Muscle of arm (tissue), 12 donors: ENCODE results near the gene PCDHGC5. TPM values are rescaled to one million over a fixed set of nuclear protein-coding genes. Genes with fewer than 3 reads are reported as not detected.

Experiments used
- DNase-seq: peaks from one replicate; pipeline ENCODE4 v3.0.0-alpha.2; 2013
- polyA plus RNA-seq, 12 donors: library from polyadenylated mRNA; unstranded; fragments of 120-200 nt; gene quantifications; one replicate each; pipeline ENCODE4 v1.2.1, GENCODE V29; 2013; ENCODE audit not compliant: insufficient read length in 12 of 12

Gene PCDHGC5
- polyA plus RNA-seq, 12 donors = 0.19 to 1.3 (median 0.71) TPM; not detected in 2

DNA sequence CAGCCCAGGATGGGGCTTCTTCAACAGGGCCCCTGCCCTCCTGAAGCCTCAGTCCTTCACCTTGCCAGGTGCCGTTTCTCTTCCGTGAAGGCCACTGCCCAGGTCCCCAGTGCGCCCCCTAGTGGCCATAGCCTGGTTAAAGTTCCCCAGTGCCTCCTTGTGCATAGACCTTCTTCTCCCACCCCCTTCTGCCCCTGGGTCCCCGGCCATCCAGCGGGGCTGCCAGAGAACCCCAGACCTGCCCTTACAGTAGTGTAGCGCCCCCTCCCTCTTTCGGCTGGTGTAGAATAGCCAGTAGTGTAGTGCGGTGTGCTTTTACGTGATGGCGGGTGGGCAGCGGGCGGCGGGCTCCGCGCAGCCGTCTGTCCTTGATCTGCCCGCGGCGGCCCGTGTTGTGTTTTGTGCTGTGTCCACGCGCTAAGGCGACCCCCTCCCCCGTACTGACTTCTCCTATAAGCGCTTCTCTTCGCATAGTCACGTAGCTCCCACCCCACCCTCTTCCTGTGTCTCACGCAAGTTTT is 23.6 kb downstream of the PCDHGC5 start:
- DNase-seq = peak; percentile 73

DNA sequence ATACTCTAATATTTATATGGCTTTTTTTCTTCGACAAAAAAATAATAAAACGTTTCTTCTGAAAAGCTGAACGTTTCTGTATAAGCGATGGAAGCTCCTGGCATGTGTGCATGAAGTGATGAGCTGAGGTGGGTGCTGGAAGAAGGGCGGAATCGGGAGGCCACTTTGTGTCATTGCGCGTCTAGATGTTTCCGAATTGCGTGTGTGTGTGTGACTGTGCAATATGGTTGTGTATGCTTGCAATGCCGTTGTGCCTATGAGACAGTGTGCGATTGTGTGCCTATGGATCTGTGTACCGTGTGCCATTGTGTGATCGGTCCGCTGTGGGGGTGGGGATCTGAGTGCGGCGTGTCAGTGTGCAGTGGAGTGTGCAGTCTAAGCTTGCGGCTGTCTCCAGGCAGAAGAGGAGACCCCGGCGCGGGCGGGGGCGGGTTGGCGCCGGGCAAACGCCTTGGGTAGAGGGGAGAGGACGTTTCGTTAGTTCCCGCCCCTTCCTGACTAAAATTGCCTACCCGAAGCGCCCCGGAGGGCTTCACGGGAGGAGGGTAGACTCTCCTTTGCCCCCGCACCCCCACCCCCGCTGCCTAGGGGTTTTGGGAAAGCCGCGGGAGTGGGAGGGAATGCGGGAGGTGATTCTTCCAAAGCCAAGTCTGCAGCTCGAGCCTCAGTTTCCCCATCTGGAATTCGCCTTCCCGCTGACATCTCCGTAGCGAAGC is 24.2 kb downstream of the PCDHGC5 start:
- DNase-seq = peak; percentile 69

DNA sequence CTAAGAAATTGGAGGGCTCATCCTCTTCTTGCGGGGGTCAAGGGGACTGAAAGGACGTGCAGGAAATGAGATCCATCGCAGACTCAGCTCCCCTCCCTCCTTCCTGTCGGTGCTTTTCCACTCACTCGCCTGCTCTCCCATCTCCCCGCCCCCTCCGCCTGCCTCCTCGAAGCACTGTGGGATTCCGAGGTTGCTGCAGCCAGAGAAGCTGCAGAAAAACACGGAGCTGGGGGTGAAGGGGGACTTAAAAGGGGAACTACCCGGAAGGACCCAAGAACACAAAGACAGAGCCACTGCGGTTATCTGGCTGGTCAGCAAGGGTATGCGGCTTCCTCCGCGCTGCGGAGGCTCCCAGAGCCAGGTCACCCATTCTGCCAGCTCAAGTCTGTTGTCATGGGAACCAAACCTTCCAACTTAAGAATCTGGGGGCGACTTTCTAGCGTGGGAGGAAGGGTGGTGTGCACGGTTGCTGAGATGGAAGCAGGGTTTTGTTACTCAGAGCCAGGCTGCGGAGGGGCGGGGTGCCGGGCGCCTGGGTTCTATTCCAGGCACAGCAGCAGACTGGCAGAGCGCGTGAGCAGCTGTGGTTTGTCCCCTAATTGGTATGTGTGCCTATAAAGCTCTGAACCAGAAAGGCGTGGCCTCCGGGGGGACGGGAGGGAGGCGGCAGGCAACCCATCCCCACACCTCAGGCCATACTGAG is 24.9 kb downstream of the PCDHGC5 start:
- DNase-seq = peak; percentile 88

DNA sequence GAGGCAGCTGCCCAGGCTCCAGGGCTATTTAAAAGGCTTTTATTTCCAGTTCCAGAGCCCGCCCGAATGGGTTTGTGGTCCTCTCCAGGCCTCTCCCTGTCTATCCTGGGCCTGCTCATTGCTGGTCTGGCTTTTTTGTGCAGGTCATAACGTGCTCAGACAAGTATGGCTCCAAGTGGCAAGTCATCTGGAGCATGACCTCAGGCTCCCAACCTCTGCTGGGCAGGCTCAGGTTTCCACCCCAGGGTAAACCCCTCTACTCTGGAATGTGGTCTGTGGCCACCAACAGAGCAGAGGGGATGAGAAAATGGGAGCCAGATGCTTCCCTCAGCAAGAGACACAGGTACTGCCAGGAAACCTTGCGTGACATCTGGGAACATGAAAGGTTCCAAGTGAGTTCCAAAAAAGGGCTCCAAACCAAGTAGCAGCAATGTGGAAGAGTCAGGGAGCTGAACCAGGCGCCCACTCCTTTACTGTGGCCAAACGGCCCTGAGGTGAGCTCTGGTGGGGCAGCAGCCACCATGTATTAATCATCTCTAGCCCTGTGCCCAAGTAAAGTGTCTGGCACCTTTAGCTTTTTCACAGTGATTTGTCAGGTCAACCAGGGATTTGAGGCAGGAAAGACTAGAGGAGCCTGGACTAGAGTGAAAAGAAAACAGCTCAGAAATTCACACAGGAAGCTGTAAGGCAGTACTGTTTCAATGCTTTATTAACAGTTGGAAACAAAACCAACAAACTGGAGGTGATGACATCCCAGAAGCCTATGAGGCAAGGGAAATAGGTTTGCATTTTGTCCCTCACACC is 25.7 kb downstream of the PCDHGC5 start:
- peak; percentile 48 for DNase-seq

DNA sequence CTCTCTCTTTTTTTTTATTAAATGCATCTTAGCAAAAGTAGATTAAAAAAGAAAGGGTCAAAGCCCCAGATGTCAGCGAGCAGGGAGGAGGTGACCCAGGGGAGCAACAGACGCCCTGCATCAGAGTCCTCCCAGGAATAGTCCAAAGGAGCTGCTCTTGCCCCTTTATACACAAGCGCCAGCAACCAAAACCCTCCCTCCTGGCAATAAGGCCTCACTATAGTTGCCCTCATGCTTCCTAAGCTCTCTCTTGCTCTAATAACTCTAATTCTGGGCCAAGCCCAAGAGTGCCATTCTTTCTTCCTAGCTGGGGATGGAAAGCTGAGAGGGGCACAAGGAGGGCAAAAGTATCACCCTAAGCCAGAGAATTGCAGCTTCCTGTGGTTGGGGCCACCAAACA is 26.3 kb downstream of the PCDHGC5 start:
- DNase-seq = no peak

DNA sequence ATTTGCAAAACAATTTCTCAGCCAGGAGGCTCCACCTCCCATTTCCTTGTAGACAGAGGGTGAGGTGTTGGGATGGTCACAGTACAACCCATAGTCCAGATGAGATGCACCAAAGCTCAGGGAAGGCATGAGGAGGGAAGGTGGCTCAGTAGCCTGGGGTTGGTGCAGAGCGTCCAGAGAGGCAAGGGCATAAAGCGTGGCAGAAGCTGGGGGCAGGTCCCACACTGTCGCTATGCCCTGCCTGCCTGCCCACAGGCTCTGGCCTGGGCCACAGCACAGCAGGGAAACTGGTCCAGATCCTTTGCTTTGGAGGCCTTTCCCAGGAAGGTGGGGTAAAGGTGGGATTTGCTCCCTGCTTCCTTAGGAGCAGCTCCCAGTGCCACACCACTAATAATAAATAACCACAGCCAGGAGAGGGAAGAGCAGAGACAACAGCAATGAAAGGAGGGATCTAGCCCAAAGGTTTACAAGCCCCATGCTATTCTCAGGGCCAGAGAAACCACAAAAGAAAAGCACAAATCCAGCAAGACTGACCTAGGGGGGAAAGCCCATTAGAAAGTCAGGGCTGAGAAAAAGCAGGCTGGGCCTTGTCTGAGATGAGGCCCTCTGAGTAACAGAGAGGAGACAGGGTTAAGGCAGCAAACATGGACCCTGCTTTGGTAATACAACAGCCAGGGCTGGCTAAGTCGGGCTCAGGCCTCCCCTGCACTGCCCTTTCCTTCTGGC is 27.2 kb downstream of the PCDHGC5 start:
- no peak for DNase-seq

DNA sequence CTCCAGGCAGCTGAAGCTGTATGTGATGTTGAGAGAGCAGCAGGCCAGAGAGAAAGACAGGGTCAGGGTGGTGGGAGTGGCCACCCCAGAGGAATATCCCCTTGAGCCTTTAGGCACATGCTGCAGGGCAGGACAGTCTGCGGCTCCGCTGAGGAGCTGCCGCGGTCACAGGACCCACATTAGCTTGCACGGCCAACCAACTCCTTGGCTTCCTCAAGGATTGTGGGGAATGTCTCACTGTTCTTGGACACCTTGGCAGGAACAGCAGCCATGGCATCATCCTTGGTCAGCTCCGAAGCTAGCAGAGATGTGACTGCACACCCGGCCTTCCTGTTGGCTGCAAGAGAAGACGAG is 27.8 kb downstream of the PCDHGC5 start:
- DNase-seq = no peak

DNA sequence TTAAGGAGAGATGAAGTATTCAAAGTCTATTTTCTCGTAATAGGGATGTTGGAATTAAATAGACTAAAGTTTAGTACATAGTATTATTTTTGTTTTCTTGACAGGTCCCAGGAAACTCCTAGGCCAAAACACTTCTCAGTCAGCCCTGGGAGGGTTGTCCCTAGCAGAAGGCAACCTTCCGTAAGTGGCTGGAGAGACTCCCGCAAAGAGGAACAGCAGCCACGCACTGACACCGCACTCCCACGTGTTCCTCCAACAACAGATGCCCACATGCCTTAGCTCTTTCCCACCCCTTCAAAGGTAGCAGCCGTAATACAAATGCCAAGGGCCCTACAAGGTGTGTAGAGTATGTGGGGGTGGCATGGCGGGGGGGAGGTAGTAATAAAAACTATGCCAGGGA is 28.4 kb downstream of the PCDHGC5 start:
- DNase-seq = no peak

DNA sequence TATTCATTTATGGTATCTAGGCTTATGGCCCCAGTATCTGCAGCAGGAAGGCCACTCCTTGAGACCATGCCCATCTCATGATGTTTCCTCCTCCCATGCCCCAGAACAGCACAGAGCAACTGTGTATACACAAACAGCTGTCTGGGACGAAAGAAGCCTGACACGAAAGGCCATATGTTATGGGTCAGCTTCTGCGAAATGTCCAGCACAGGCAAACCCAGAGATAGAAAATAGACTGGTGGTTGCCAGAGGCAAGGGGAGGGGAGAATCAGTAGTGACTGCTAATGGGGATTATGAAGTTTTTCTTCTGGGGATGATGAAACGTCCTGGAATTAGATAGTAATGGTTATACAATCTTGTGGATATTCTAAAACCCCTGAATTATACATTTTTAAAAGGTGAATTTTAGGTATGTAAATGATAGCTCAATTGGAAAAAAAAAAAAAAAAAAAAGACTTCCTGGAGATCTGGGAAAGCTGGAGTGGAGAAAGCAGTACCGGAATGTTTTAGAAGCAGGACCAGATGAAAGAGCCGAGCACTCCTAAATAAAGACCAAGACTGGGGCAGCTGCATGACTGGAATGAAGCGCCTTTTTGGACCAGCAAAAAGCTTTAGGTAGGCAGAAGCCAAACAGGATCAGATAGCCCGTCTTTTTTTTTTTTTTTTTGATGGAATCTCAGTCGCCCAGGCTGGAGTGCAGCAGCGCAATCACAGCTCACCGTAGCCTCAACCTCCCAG is 29.2 kb downstream of the PCDHGC5 start:
- no peak for DNase-seq

DNA sequence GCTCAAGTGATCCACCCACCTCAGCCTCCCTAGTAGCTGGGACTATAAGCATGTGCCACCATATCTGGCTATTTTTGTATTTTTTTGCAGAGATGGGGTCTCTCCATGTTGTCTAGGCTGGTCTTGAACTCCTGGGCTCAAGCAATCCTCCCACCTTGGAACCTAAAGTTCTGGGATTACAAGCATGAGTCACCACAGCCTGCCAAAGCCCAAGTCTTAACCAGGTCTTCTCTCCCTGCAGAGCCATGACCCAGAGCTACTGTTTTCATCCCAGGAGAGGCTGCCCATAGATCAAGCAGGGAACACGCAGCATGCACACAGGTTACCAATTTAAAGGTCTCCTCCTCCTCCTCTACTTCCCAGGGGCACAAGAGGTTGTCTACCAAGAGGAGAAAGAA is 29.7 kb downstream of the PCDHGC5 start:
- DNase-seq = no peak

DNA sequence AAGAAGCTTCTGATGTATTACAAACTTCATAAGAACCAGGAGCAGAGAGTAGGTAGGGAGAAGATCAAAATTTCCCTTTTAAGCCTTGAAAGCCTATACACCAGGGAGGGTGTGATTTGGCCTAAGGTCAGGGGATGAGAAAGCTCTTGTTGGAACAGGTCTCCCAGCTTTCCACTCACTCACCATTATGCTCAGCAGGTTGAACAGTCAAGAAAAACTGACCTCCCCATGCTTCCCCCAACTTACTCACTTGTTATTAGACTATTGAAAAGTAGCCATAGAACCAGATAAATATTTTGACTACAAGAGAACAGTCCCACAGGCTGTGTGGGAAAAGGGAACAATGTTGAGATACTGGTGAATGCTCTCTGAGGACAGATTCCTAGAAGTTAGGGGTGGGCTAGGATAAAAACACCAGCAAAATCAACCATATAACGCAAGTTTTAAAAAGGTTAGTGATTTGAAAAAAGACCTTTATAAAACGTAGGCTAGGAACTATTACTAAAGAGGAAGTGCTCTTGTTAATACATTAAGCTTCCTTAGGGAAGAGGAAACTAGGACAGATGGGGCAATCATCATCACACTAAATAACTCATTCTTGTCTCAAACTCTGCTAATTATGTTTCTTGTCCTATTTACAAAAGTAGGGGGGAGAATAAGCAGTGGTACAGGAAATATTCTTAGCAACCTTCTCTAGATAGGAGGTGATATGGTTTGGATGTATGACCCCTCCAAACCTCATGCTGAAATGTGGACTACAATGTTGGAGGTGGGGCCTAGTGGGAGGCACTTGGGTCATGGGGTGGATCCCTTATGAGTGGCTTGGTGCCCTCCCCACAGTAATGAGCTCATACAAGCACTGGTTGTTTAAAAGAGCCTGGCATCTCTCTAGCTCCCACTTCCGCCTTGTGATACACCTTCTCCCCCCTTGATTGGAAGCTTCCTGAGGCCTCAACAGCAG is 31.0 kb downstream of the PCDHGC5 start:
- DNase-seq = no peak

DNA sequence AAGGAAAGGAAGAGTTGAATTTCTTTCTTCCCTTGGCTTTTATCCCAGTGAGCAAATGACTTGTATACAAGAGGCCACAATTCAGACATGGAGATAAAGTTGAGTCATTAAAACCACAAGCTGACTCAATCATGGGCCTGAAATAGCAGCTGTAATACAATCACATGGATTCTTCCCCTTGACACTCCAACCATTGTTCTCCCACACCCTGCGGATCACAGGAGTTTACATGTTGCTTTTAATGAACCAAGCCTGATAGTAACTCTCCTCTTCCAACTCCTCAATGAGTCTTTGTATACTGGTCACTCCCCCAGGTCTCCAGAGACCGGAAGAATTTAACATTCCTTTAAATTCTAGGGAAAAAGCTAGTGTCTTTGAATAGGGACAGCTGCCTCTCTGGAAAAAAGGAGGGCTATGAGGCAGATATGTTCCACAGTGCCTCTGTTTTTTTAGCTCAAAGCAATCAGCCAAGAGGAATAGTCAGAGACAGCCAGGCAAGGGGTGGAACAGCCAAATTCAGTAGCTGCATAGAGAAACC is 32.4 kb downstream of the PCDHGC5 start:
- DNase-seq = peak; percentile 80

DNA sequence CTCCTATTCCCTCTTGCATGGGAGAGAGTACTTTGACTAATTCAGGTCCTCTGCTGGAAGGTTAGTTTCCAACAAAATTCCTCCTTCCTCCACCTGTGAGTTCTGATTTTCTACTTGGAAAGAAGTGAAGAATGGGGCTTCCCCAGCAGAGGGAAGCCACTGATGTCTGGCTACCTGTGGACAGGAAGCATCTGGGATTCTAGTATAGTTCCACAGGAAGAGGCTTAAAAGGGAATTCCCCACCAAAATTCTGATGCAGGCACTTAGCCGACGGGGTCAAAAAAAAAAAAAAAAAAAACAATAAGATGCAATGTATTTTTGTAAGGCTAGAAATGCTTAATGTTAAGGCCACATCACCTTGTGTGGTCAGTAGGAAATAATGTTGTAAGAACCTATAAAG is 33.4 kb downstream of the PCDHGC5 start:
- no peak for DNase-seq

DNA sequence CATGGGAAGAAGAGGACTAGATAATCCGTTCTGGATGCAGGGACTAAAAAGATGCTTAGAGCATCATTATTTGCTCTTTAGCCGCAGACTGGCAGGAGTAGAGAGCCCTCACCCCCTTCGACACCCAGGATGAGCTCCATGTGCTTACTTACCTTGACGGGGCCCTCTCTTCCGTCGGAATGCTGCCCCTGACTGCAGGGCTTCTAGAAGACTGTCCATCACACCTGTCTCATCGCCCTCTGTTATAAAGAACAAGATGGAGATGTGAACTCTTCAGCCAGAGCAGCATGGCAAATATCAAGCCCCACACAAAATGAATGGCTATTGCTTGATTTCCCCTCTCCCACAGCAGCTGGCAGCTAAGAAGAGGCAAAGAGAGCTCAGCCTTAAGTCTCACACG is 35.1 kb downstream of the PCDHGC5 start:
- no peak for DNase-seq

DNA sequence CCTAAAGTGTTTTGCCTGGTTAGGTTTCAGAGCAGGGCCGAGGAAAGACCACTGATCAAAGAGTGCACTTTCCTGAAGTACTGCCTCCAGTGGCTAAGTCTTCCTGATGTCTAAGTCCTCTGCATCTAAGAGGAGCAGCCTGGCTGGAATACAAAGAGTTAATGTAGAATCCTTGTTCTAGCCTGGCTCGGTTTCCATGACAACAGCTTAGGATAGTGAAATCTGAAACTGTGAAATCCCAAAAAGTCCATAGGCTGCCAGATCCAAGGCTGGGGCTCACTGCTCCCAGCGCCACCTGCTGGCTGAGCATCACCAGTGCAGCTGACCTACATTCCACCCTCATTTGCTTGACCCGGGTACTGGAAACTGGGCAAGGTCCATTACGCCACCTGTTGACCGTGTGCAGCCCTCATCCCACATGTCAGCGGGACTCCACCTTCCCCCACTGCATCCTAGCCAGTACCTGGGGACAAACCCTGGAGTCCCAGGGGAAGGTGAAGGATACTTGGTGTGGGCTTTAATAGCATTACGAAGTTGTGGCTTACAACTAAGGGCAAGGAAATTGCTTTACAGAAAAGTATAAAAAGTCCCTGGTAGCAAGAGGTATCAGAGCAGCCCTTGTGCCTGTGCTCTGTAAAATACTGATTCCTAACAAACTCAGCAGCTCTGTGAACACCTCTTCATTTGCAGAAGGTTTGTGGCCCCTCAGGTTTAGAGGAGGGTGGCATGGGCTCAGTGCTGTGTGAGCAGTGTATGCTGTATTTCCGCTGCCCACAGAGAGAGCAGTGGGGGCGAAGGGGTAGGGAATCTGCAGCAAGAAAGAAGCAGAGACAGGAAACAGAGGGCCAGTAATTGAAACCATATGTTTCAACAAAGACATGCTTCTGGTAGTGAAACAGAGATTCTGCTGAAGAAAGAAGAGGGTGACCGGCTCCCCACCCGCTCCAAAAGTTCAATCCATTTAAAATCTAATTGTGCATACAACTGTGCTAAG is 36.0 kb downstream of the PCDHGC5 start:
- DNase-seq = peak; percentile 96

DNA sequence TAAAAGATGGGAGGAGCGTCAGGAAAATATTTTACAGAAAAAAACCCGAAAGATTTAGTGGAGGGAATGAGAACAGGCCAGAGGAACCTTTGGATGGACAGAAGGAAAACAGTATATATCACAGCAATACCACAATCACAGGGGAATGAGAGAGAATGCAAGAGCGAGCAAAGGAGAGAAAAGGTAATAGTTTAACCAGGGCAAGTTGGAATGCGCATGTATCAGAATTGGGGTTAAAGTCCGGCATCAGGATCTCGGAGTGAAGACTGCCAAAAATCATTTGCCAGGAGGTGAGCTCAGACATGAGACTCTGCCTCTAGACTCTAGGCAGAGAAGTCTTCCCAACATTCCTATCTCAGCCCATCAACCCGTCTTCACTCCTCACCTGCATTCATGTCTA is 36.8 kb downstream of the PCDHGC5 start:
- peak; percentile 40 for DNase-seq

DNA sequence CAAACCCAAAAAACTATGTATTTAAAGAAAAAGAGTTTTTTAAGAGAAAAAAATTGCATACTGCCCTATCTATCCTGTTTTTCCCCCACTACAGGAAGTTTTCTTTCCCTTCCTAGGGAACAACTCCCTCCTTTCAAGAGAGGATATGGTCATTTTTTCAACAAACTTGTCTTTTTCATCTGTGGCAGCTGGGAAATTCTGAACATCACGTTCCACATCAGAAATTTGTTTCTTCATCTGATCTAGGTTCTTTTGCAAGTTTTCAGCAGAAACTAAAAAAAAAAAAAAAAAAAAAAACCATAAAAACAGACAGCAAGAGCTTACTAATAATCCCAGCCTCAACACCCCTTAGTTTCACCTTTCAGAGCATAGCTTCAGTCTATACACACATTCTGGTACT is 38.5 kb downstream of the PCDHGC5 start:
- no peak for DNase-seq

DNA sequence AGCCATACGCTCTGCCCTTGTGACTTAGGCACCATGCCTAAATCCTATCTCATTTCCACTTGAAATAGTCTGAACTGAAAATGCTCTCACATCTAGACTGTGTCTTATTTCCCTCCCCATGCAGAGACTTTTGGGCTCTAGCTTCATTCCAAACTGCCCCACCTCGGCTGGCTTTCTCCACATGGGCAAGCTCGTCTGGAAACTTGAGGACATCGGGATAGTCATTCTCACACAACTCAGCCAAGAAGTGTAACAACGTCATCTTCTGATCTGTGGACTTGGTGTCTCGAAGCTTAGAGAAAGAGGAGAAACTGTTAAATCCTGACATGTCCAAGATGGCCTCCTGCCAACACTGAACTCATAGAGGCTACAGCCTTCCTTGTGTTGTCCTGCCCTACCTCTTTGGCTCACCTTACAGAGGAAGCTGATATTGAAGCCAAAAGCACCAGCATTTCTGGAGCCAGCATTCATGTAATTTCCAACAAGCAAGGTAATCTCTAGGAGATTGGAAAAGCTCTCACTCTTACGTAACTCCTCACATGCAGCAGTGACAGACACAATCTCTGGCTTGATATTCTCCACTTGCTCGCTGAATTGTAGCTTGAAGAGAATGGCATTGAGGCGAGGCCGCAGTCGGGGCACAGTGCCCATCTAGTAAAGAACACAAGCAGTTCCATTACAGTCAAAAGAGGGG is 39.6 kb downstream of the PCDHGC5 start:
- DNase-seq = peak; percentile 88
